ENCODE data around the gene C6orf15. TPM values are rescaled to one million over a fixed set of nuclear protein-coding genes. Genes with fewer than 3 reads are reported as not detected.

The C6orf15 gene
- total and polyA plus RNA-seq, 2 of the 8 experiments (the other 6 are each of a cell fraction or from before 2014, with no cell fraction given): not detected

- POLR2A ChIA-PET (ENCODE audit: partially characterized antibody): interaction anchor here (0.7 to 68.5 kb wide), 5 partner anchors 10 to 336 kb away, joined by 3 to 2251 read pairs (median 3); partner anchors contain the start of genes CCHCR1, CDSN, POU5F1 and PSORS1C1
- TF ChIP-seq BRCA1 (IDR thresholded peaks at IDR 0.05; ENCODE audit: low read depth, low read length): 0 out of 2 replicates have a peak, but pooled peaks have one; percentile 5
- TF ChIP-seq CBX5 (IDR thresholded peaks at IDR 0.05; ENCODE audit: low read depth, low read length): no peak
- no peak for TF ChIP-seq POU5F1 (IDR thresholded peaks at IDR 0.05; ENCODE audit: low read depth, low read length)
- no peak for TF ChIP-seq NANOG (IDR thresholded peaks at IDR 0.05; ENCODE audit: insufficient read depth, low read depth, low read length, poor library complexity, severe bottlenecking)
- peak; percentile 87 for TF ChIP-seq NRF1 (IDR thresholded peaks at IDR 0.05; ENCODE audit: low read depth, low read length)
- peak; percentile 55 for TF ChIP-seq TAF1 (IDR thresholded peaks at IDR 0.05; ENCODE audit: low read depth, low read length)
- no peak for TF ChIP-seq TAF7 (optimal IDR thresholded peaks at IDR 0.05; ENCODE audit: borderline replicate concordance, low read depth, low read length)
- no peak for TF ChIP-seq CTCF (IDR thresholded peaks at IDR 0.05; ENCODE audit: control extremely low read depth in 1 of 3, insufficient read depth in 1 of 3, low read depth in 1 of 3, low read length in 3 of 3)
Observed at GRCh38 chr6:31158140-31158862, 45.9 kb upstream of the C6orf15 start, which contains the start of gene TCF19. Gene TCF19, plus strand, starts transcription at chr6:31158589. Its CDS starts 881 bp downstream, at chr6:31159470.

More at GRCh38 chr6:31158140-31158862, 45.9 kb upstream of the C6orf15 start, which contains the start of gene TCF19:
- no peak within 1 kb of the TSS for H3K23ac ChIP-seq (ENCODE audit: insufficient read length)
- no peaks in the 10 kb centered on the region for H3K27me3 ChIP-seq (replicated peaks in 1 of 4; ENCODE audit: control insufficient read depth in 3 of 4, extremely low read depth in 1 of 4, insufficient read depth in 3 of 4, low read length in 3 of 4)
- peaks cover 1 to 2% of the 10 kb centered on the region in 2 experiments for H4K20me1 ChIP-seq (replicated peaks in 1 of 2; ENCODE audit: control insufficient read depth in 1 of 2, insufficient read depth in 2 of 2, low read length in 2 of 2)
- H3K79me1 ChIP-seq (ENCODE audit: low read depth, low read length): no peaks in the 10 kb centered on the region
- peak within 1 kb of the TSS; percentile 91 for H3K18ac ChIP-seq (ENCODE audit: extremely low read depth, low read length)
- CTCF ChIA-PET (ENCODE audit: partially characterized antibody): interaction anchor here (0.8 to 6.3 kb wide), 14 partner anchors 10 to 75 kb away, joined by 3 to 45 read pairs (median 8); partner anchors contain the start of genes POU5F1 and PSORS1C2
- H3K14ac ChIP-seq (ENCODE audit: insufficient read length): no peak within 1 kb of the TSS
- H3K79me2 ChIP-seq (ENCODE audit: control insufficient read depth in 1 of 2, insufficient read depth in 2 of 2, low read length in 2 of 2): no peaks in the 10 kb centered on the region
- H3K4me3 ChIP-seq (ENCODE audit: extremely low read depth in 1 of 4, insufficient read depth in 2 of 4, low read depth in 3 of 4, low read length in 4 of 4): peak within 1 kb of the TSS; percentile 62 to 76 (median 68)
- peaks cover 14% of the 10 kb centered on the region for H3K23me2 ChIP-seq (ENCODE audit: low read depth, low read length)
- H2BK15ac ChIP-seq (ENCODE audit: low read length): peak within 1 kb of the TSS; percentile 73; the same call in 1 of the 2 replicates
- H2AFZ ChIP-seq (ENCODE audit: low read length): no peak within 1 kb of the TSS
- peak; percentile 97 to 99 for DNase-seq (ENCODE audit: low read depth in 1 of 2, low spot score in 2 of 2)
- H2BK20ac ChIP-seq (ENCODE audit: low read length): no peak within 1 kb of the TSS
- H3K4ac ChIP-seq (replicated peaks; ENCODE audit: insufficient read length, low read depth, low read length): peak within 1 kb of the TSS; percentile 87
- H2AK5ac ChIP-seq (ENCODE audit: low read depth, low read length): peak within 1 kb of the TSS; percentile 89; the same call in 1 of the 2 replicates
- peak within 1 kb of the TSS; percentile 46 to 73 (median 64); a peak in 6 of 7 replicates for H3K9ac ChIP-seq (replicated peaks in 1 of 4; ENCODE audit: extremely low read depth in 1 of 4, low read depth in 3 of 4, low read length in 3 of 4)
- H2BK120ac ChIP-seq (replicated peaks; ENCODE audit: low read depth, low read length): no peak within 1 kb of the TSS
- H3K36me3 ChIP-seq (ENCODE audit: control insufficient read depth in 2 of 4, insufficient read depth in 4 of 4, low read length in 3 of 4): peaks cover 5 to 36% (median 10%) of the 10 kb centered on the region in 4 experiments; a peak in 7 of 8 replicates
- no peak within 1 kb of the TSS; the same call in 1 of the 2 replicates for H4K8ac ChIP-seq (ENCODE audit: extremely low read depth, insufficient read depth, low read length)
- H2BK5ac ChIP-seq (ENCODE audit: low read depth, low read length): peak within 1 kb of the TSS; percentile 69; the same call in 1 of the 2 replicates
- H3K27ac ChIP-seq (ENCODE audit: low read depth, low read length): no peak within 1 kb of the TSS; the same call in 1 of the 2 replicates
- H2BK12ac ChIP-seq (ENCODE audit: low read depth, low read length): peak within 1 kb of the TSS; percentile 86; the same call in 1 of the 2 replicates
- FAIRE-seq: no peak
- H3K56ac ChIP-seq (replicated peaks; ENCODE audit: insufficient read length, low read depth, low read length): peak within 1 kb of the TSS; percentile 36
- H3K9me3 ChIP-seq (ENCODE audit: insufficient read depth in 2 of 2, low read depth in 1 of 2, low read length in 1 of 2): no peaks in the 10 kb centered on the region
- H4K5ac ChIP-seq (ENCODE audit: insufficient read length, low read depth, low read length): peak within 1 kb of the TSS; percentile 80
- WGBS, 2 experiments (ENCODE audit: extremely low coverage in 1 of 2, insufficient coverage in 1 of 2, insufficient read length in 1 of 2, insufficient replicate concordance in 2 of 2, low coverage in 1 of 2, low lambda C conversion rate in 2 of 2, missing lambda C conversion rate in 1 of 2): 2% methylated on average over 62 of the region's 65 CpGs; no CpG with 5 or more reads in 1 of the 2 experiments
- peak within 1 kb of the TSS; percentile 85 to 94 for H3K4me2 ChIP-seq (ENCODE audit: insufficient read depth in 1 of 2, low read depth in 2 of 2, low read length in 2 of 2)
- peak within 1 kb of the TSS; percentile 41 for H4K91ac ChIP-seq (replicated peaks; ENCODE audit: insufficient read length, low read length)
- H3K4me1 ChIP-seq (replicated peaks in 1 of 4; ENCODE audit: control insufficient read depth in 3 of 4, insufficient read depth in 4 of 4, low read length in 3 of 4): peaks cover 0 to 24% (median 18%) of the 10 kb centered on the region in 4 experiments; a peak in 6 of 7 replicates

Data from H1 (cell line).